Measurements from ENCODE around the gene LRP2. TPM values are rescaled to one million over a fixed set of nuclear protein-coding genes. Genes with fewer than 3 reads are reported as not detected.

Gene LRP2
- total and polyA plus RNA-seq, 2 of the 4 experiments (the other 2 are of a cell fraction): not detected

DNA sequence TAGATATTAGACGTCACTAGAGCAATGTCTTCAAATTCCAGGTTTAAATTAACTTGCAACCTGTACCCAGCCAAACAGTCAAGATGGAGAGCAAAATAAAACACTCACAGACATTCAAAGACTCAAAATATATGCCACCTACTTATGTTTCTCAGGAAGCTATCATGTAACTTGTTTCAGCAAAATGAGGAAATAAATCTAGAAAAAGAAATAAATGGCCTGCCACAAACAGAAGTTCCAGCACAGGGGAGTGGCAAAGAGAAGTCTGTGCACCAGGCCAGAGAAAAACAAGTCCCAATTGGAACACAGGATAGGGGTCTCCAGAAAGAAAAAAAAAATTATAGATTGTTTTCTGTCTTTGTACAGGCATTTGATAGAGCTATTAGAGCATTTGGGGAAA, 96.7 kb downstream of the LRP2 start:
- H3K14ac ChIP-seq (replicated peaks; ENCODE audit: low read depth, low read length): no peak overlapping the region
- no peak overlapping the region for H2BK120ac ChIP-seq (ENCODE audit: low read depth, low read length)
- H3K27me3 ChIP-seq (ENCODE audit: control insufficient read depth, insufficient read depth, low read length): no peaks in the 10 kb centered on the region
- no peak overlapping the region for H3K23ac ChIP-seq (ENCODE audit: low read depth, low read length)
- no peaks in the 10 kb centered on the region for H3K36me3 ChIP-seq (ENCODE audit: control insufficient read depth, insufficient read depth, low read length)
- H3K4me1 ChIP-seq (ENCODE audit: control insufficient read depth, insufficient read depth, low read length): no peaks in the 10 kb centered on the region
- BruUV-seq (replicated peaks): no TSS peak
- H3K4ac ChIP-seq (ENCODE audit: low read depth, low read length): no peak overlapping the region
- dilution Hi-C loops (cut with HindIII; ENCODE audit: low sequenced_read_pairs, unreplicated experiment): no loop called here
- no peaks in the 10 kb centered on the region for H3K79me1 ChIP-seq (ENCODE audit: low read depth in 1 of 2, low read length in 2 of 2)
- no peak overlapping the region for H2AFZ ChIP-seq (replicated peaks; ENCODE audit: low read length, poor library complexity)
- no peak overlapping the region for H3K4me2 ChIP-seq (ENCODE audit: low read depth, low read length)
- no peak overlapping the region for H4K5ac ChIP-seq (ENCODE audit: low read depth, low read length)
- H2BK5ac ChIP-seq (ENCODE audit: low read depth, low read length, poor library complexity, severe bottlenecking): no peak overlapping the region
- H4K8ac ChIP-seq (ENCODE audit: low read depth in 2 of 2, low read length in 2 of 2): no peak overlapping the region
- H3K4me3 ChIP-seq (ENCODE audit: insufficient read depth, low read depth, low read length): no peak overlapping the region
- no peaks in the 10 kb centered on the region for H3K9me3 ChIP-seq (ENCODE audit: control insufficient read depth, insufficient read depth, low read length)
- ATAC-seq (ENCODE audit: low read depth): no peak
- no peak overlapping the region for H3K56ac ChIP-seq (ENCODE audit: extremely low read depth, insufficient read depth, low read length)
- DNase-seq: no peak
- no peak overlapping the region for H3K18ac ChIP-seq (ENCODE audit: low read depth, low read length)
- ChIA-PET CTCF (no interaction called here), POLR2A (ENCODE audit: unreplicated experiment) (no interaction called here)
- in situ Hi-C loops (cut with MboI; ENCODE audit: low sequenced_read_pairs): no loop called here
- H3K9me1 ChIP-seq (ENCODE audit: insufficient read depth, low read length): no peaks in the 10 kb centered on the region
- no peak overlapping the region for H4K91ac ChIP-seq (ENCODE audit: insufficient read depth, low read depth, low read length)
- no peak overlapping the region for H2BK20ac ChIP-seq (ENCODE audit: low read depth, low read length)
- H3K27ac ChIP-seq (ENCODE audit: insufficient read depth, low read length): no peak overlapping the region
- TF ChIP-seq ELK1 (IDR thresholded peaks at IDR 0.05; ENCODE audit: borderline replicate concordance, low read depth, low read length): no peak
- no peak for TF ChIP-seq NFE2L2 (IDR thresholded peaks at IDR 0.05; ENCODE audit: low read depth, low read length)
- no peak for TF ChIP-seq MAZ (IDR thresholded peaks at IDR 0.05; ENCODE audit: borderline replicate concordance, low read depth, low read length)
- TF ChIP-seq BHLHE40 (IDR thresholded peaks at IDR 0.05; ENCODE audit: low read depth, low read length): no peak
- TF ChIP-seq RFX5 (IDR thresholded peaks at IDR 0.05; ENCODE audit: low read depth, low read length): no peak
- no peak for TF ChIP-seq RCOR1 (IDR thresholded peaks at IDR 0.05; ENCODE audit: insufficient replicate concordance, low read length)
- H3K9ac ChIP-seq (ENCODE audit: low read depth, low read length): no peak overlapping the region
- H4K20me1 ChIP-seq (ENCODE audit: insufficient read depth, low read length): no peaks in the 10 kb centered on the region
- intact Hi-C loops (cut with micrococcal nuclease): no loop called here
- no peak overlapping the region for H2AK5ac ChIP-seq (ENCODE audit: low read depth, low read length)
- H2AK9ac ChIP-seq (replicated peaks; ENCODE audit: low read depth, low read length, poor library complexity): no peak overlapping the region
- no CpG with 5 or more reads among the region's 1 CpG for WGBS, 2 experiments (ENCODE audit: extremely low coverage in 2 of 2, insufficient read length in 1 of 2)
- no peak overlapping the region for H2BK15ac ChIP-seq (ENCODE audit: low read depth, low read length)
